Sigmoid colon (tissue), 7 donors: ENCODE results near the gene ABCF3. TPM values are rescaled to one million over a fixed set of nuclear protein-coding genes. Genes with fewer than 3 reads are reported as not detected.

Experiments
- DNase-seq: peaks from one replicate; pipeline ENCODE4 v3.0.0-alpha.2; 2019
- H3K27ac ChIP-seq, 4 donors: fragments of 200-600 bp; sonication (generic); one replicate each; pipeline ENCODE4 v1.5.1; 2016 to 2019; ENCODE audit warnings: mild to moderate bottlenecking in 1 of 4
- H3K27me3 ChIP-seq, 3 donors: fragments of 200-600 bp; sonication (generic); one replicate each; pipeline ENCODE4 v1.5.1; 2019; ENCODE audit warnings: mild to moderate bottlenecking in 1 of 3
- H3K36me3 ChIP-seq, 4 donors: fragments of 200-600 bp; sonication (generic); one replicate each; pipeline ENCODE4 v1.5.1; 2016 to 2019
- H3K4me1 ChIP-seq, 4 donors: fragments of 200-600 bp; sonication (generic); one replicate each; pipeline ENCODE4 v1.5.1; 2017 to 2019
- H3K4me3 ChIP-seq, 4 donors: fragments of 200-600 bp; sonication (generic); one replicate each; pipeline ENCODE4 v1.5.1; 2017 to 2019; ENCODE audit warnings: mild to moderate bottlenecking in 2 of 4, moderate library complexity in 1 of 4
- H3K9me3 ChIP-seq, 4 donors: fragments of 200-600 bp in 3 of 4; sonication (generic) in 3 of 4; one replicate each; pipeline versions ENCODE4 v1.5.1 to v1.6.1; 2013 to 2019
- EP300 ChIP-seq, 4 donors: sonication (generic); formaldehyde crosslinking; IDR thresholded peaks; one replicate each; pipeline ENCODE4 v1.6.1; 2017; ENCODE audit warnings: antibody characterized with exemption in 4 of 4
- POLR2A ChIP-seq, 2 donors: fragments of 450-650 bp; IDR thresholded peaks; one replicate each; pipeline ENCODE4 v1.6.1; 2016; ENCODE audit warnings: antibody characterized with exemption in 2 of 2, mild to moderate bottlenecking in 2 of 2, moderate library complexity in 2 of 2
- POLR2AphosphoS5 ChIP-seq, 4 donors: sonication (generic); formaldehyde crosslinking; IDR thresholded peaks; one replicate each; pipeline ENCODE4 v1.6.1; 2017; ENCODE audit warnings: antibody characterized with exemption in 4 of 4
- WGBS, 2 donors: extraction: QIAGEN DNeasy Blood & Tissue Kit; methylation state at CpG; one replicate each; pipeline ENCODE4 v1.1.7; 2013; 5-methylcytosine and 5-hydroxymethylcytosine counted together
- intact Hi-C: fragments of 100-400 bp; cut with DNase I; formaldehyde crosslinking; loops from one replicate; pipeline ENCODE4 v1.15.1; 2023
- polyA plus RNA-seq, 3 donors: library from polyadenylated mRNA; stranded (reverse); fragments of 200-250 nt; gene quantifications; one replicate each; pipeline ENCODE4 v1.2.3, GENCODE V29; 2013
- total RNA-seq, 4 donors: library from RNA; depleted of rRNA; stranded (reverse); fragments of >200 nt; gene quantifications; one replicate each; pipeline ENCODE4 v1.1.0, GENCODE V29; 2016
- TF ChIP-seq, protein P1 (sequence below), 4 experiments: fragments of 450-650 bp in 3 of 4; fragments of 200-600 bp in 1 of 4; IDR thresholded peaks; one replicate each; pipeline ENCODE4 v1.5.1; 2016 to 2019; ENCODE audit warnings: antibody characterized with exemption in 4 of 4, mild to moderate bottlenecking in 3 of 4, moderate library complexity in 2 of 4
- donor health status: healthy with polysubstance abuse.
- donor health status: Bipolar disorder and iron deficiency.
- donor health status: healthy.

Gene ABCF3
- total and polyA plus RNA-seq, 7 donors = 32.4 to 51.3 (median 41.3) TPM

DNA sequence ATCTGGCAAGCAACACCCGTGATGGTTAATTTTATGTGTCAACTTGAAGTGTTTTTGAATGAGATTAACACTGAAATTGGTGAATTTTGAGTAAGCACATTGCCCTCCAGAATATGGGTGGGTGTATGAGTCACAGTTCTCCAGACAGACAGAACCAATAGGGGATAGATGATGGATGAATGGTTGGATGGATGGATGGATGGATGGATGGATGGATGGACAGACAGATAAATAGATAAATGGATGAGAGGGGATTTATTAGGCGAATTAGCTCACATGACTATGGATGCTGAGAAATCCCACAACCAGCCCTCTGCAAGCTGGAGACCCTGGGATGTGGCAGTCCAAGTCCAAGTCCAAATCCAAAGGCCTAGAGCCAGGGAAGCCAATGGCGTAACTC lies 37.9 kb downstream of the ABCF3 start:
- WGBS, 2 donors = 77 to 86% methylated on average over 3 of the region's 3 CpGs
- TF ChIP-seq POLR2AphosphoS5 (IDR thresholded peaks at IDR 0.05) = no peak
- TF ChIP-seq POLR2A (IDR thresholded peaks at IDR 0.05) = no peak
- TF ChIP-seq EP300 (IDR thresholded peaks at IDR 0.05) = no peak
- TF ChIP-seq, protein P1, sequence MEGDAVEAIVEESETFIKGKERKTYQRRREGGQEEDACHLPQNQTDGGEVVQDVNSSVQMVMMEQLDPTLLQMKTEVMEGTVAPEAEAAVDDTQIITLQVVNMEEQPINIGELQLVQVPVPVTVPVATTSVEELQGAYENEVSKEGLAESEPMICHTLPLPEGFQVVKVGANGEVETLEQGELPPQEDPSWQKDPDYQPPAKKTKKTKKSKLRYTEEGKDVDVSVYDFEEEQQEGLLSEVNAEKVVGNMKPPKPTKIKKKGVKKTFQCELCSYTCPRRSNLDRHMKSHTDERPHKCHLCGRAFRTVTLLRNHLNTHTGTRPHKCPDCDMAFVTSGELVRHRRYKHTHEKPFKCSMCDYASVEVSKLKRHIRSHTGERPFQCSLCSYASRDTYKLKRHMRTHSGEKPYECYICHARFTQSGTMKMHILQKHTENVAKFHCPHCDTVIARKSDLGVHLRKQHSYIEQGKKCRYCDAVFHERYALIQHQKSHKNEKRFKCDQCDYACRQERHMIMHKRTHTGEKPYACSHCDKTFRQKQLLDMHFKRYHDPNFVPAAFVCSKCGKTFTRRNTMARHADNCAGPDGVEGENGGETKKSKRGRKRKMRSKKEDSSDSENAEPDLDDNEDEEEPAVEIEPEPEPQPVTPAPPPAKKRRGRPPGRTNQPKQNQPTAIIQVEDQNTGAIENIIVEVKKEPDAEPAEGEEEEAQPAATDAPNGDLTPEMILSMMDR (IDR thresholded peaks at IDR 0.05) = no peak
- no peaks in the 10 kb centered on the region for H3K9me3 ChIP-seq
- H3K4me1 ChIP-seq = peaks cover 0 to 5% (median 3%) of the 10 kb centered on the region in 4 donors
- intact Hi-C loops = no loop called here
- H3K27me3 ChIP-seq = peaks cover 5 to 56% (median 31%) of the 10 kb centered on the region in 3 donors
- no peak overlapping the region for H3K4me3 ChIP-seq
- DNase-seq = no peak
- no peak overlapping the region for H3K27ac ChIP-seq
- H3K36me3 ChIP-seq = no peaks in the 10 kb centered on the region

DNA sequence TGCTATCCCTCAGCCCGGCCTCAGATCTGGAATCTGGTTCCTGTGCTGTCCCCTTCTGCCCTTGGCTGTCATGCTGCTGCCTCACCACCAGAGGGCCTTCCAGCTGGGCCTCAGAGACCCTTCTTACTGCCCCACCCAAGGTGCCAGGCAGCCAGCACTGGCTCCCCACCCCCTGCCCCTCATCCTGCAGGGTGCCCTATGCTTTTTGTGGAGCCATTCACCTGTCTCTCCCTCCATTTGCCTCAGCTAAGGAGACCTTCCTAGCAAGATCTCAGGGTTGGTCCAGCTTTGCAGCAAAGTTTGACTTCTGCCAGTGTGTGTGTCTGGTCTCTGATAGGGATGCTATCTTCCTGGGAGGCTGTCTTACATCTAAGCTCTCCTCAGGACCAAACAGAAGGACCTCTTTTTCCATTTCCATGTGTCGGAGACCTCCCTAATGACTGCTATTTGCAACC lies 41.5 kb downstream of the ABCF3 start:
- Histone ChIP-seq H3K27ac (no peak overlapping the region), H3K27me3 (peaks cover 33 to 75% (median 57%) of the 10 kb centered on the region in 3 donors), H3K4me1 (peaks cover 0 to 25% (median 24%) of the 10 kb centered on the region in 4 donors), H3K9me3 (no peaks in the 10 kb centered on the region), H3K4me3 (no peak overlapping the region), H3K36me3 (no peaks in the 10 kb centered on the region)
- intact Hi-C loops = no loop called here
- no peak for DNase-seq
- TF ChIP-seq, protein P1 (IDR thresholded peaks at IDR 0.05) = peak; percentile 6 to 61 (median 50)
- no peak for TF ChIP-seq POLR2AphosphoS5 (IDR thresholded peaks at IDR 0.05)
- WGBS, 2 donors = 45 to 53% methylated on average over 2 of the region's 2 CpGs

DNA sequence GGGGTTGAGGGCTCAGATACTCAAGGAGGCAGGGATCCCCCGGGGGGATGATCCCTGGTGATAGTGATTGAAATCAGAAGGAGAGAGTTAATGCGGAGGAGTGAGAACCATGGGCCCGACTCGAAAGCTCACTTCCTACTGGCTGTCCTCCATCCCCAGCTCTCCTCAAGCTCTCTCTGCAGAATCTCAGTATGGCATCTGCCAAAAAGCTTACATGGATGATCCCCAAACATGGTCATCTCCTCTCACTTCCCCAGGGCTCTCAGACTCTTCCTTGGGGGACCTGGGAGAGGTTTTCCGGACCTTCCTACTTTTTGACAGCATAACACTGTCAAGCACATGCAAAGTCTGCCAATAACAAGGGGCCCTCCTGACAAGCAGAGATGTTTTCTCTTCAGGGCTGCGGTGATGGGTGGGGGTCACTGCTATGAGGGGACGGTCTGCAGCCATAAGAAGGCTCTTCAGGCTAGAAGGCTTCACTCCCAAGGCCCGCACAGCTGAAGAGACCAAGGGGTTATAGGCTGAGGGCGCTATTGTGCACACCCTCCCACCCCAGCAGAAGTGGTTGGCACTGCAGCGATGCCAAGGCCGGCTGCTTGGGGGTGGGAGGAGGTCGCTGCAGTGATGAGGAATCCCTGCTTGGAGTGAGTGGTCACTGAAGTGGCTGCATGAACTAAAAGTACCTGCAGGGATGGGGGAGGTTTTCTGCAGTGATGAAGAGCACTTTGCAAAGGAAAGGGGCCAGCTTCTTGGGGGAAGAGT lies 42.6 kb downstream of the ABCF3 start:
- Histone ChIP-seq H3K4me3 (peak overlapping the region in 3 of 4 donors; percentile 36 to 53 (median 52)), H3K4me1 (peaks cover 0 to 25% (median 24%) of the 10 kb centered on the region in 4 donors), H3K27me3 (peaks cover 33 to 86% (median 57%) of the 10 kb centered on the region in 3 donors), H3K9me3 (no peaks in the 10 kb centered on the region), H3K27ac (no peak overlapping the region), H3K36me3 (no peaks in the 10 kb centered on the region)
- intact Hi-C loops = no loop called here
- no peak for DNase-seq
- WGBS, 2 donors = 38% methylated on average over 12 of the region's 12 CpGs
- TF ChIP-seq, protein P1 (IDR thresholded peaks at IDR 0.05) = no peak
- no peak for TF ChIP-seq EP300 (IDR thresholded peaks at IDR 0.05)
- no peak for TF ChIP-seq POLR2A (IDR thresholded peaks at IDR 0.05)
- TF ChIP-seq POLR2AphosphoS5 (IDR thresholded peaks at IDR 0.05) = no peak

- no peaks in the 10 kb centered on the region for H3K9me3 ChIP-seq
- no peak for DNase-seq
- intact Hi-C loops = no loop called here
- 1% methylated on average over 66 of the region's 66 CpGs for WGBS, 2 donors
- peak within 1 kb of the TSS; percentile 17 to 53 (median 44) for H3K4me3 ChIP-seq
- no peaks in the 10 kb centered on the region for H3K36me3 ChIP-seq
- peaks cover 0 to 25% (median 24%) of the 10 kb centered on the region in 4 donors for H3K4me1 ChIP-seq
- TF ChIP-seq, protein P1 (IDR thresholded peaks at IDR 0.05) = peak in 1 of 4 experiments; percentile 9
- TF ChIP-seq POLR2A (IDR thresholded peaks at IDR 0.05) = no peak
- no peak within 1 kb of the TSS for H3K27ac ChIP-seq
- H3K27me3 ChIP-seq = peaks cover 33 to 88% (median 57%) of the 10 kb centered on the region in 3 donors
Observed at GRCh38 chr3:184229394-184230080, 43.5 kb downstream of the ABCF3 start, which contains the start of gene VWA5B2. TSS of gene VWA5B2 (plus strand) at chr3:184229585. CDS start at chr3:184230529, 944 bp downstream.
